Measurements from ENCODE around the gene RALGAPA1. TPM values are rescaled to one million over a fixed set of nuclear protein-coding genes. Genes with fewer than 3 reads are reported as not detected.

RALGAPA1 gene
- total and polyA plus RNA-seq, 2 of the 13 experiments (the other 11 are each of a cell fraction or from before 2014, with no cell fraction given) = 65.0 to 89.2 TPM

- TF ChIP-seq FOXC1 (CRISPR knock-in tag; IDR thresholded peaks at IDR 0.05; ENCODE audit: borderline replicate concordance) (no peak), ZNF34 (CRISPR knock-in tag; IDR thresholded peaks at IDR 0.05; ENCODE audit: borderline replicate concordance) (no peak), CENPBD1 (CRISPR knock-in tag; IDR thresholded peaks at IDR 0.05; ENCODE audit: borderline replicate concordance, low read depth) (no peak), PCBP1 (IDR thresholded peaks at IDR 0.05; ENCODE audit: borderline replicate concordance, low read depth, low read length) (no peak), MXD4 (CRISPR knock-in tag; IDR thresholded peaks at IDR 0.05) (no peak; the same call in 1 of the 2 replicates), MTF2 (CRISPR knock-in tag; IDR thresholded peaks at IDR 0.05; ENCODE audit: borderline replicate concordance) (no peak), SIX4 (CRISPR knock-in tag; IDR thresholded peaks at IDR 0.05) (0 out of 2 replicates have a peak, but pooled peaks have one; percentile 48), GATAD1 (CRISPR knock-in tag; IDR thresholded peaks at IDR 0.05) (peak; percentile 30; the same call in 1 of the 2 replicates), ZNF605 (CRISPR knock-in tag; IDR thresholded peaks at IDR 0.05) (no peak), AHDC1 (CRISPR knock-in tag; IDR thresholded peaks at IDR 0.05; ENCODE audit: borderline replicate concordance) (no peak), ZNF589 (CRISPR knock-in tag; conservative IDR thresholded peaks at IDR 0.05) (no peak), JUND (CRISPR knock-in tag; IDR thresholded peaks at IDR 0.05) (no peak), ZNF775 (CRISPR knock-in tag; IDR thresholded peaks at IDR 0.05; ENCODE audit: borderline replicate concordance) (no peak), ZMYM2 (CRISPR knock-in tag; IDR thresholded peaks at IDR 0.05) (peak; percentile 93), ZNF503 (CRISPR knock-in tag; IDR thresholded peaks at IDR 0.05) (0 out of 2 replicates have a peak, but pooled peaks have one; percentile 36), ZKSCAN5 (CRISPR knock-in tag; IDR thresholded peaks at IDR 0.05) (no peak), ZFP62 (CRISPR knock-in tag; IDR thresholded peaks at IDR 0.05) (no peak), ZNF607 (CRISPR knock-in tag; IDR thresholded peaks at IDR 0.05; ENCODE audit: borderline replicate concordance) (peak; percentile 35; the same call in 1 of the 2 replicates)
These were observed 12.7 kb upstream of the RALGAPA1 start (continued) for GRCh38 chr14:35821564-35822411.
